ENCODE measurements around the gene CRYBG1.

The CRYBG1 gene

GRCh38 chr6:106458021-106458986 is 97.8 kb downstream of the CRYBG1 start:
- DNase-seq (ENCODE audit: low read depth in 2 of 2, low spot score in 1 of 2), result no peak

GRCh38 chr6:106460481-106460880 is 100.0 kb downstream of the CRYBG1 start:
- DNase-seq (ENCODE audit: low read depth in 2 of 2, low spot score in 1 of 2), result no peak

GRCh38 chr6:106461084-106461483 is 100.6 kb downstream of the CRYBG1 start:
- no peak for DNase-seq (ENCODE audit: low read depth in 2 of 2, low spot score in 1 of 2)

GRCh38 chr6:106462923-106463557 is 102.5 kb downstream of the CRYBG1 start:
- no peak for DNase-seq (ENCODE audit: low read depth in 2 of 2, low spot score in 1 of 2)

- no peak for DNase-seq (ENCODE audit: low read depth in 2 of 2, low spot score in 1 of 2)
Observed at GRCh38 chr6:106466211-106466610, 105.7 kb downstream of the CRYBG1 start.

GRCh38 chr6:106468935-106469334 is 108.4 kb downstream of the CRYBG1 start:
- DNase-seq (ENCODE audit: low read depth in 2 of 2, low spot score in 1 of 2), result no peak

- no peak for DNase-seq (ENCODE audit: low read depth in 2 of 2, low spot score in 1 of 2)
Observed at GRCh38 chr6:106469882-106470281, 109.4 kb downstream of the CRYBG1 start.

GRCh38 chr6:106470316-106470715 is 109.8 kb downstream of the CRYBG1 start:
- no peak for DNase-seq (ENCODE audit: low read depth in 2 of 2, low spot score in 1 of 2)

- no peak for DNase-seq (ENCODE audit: low read depth in 2 of 2, low spot score in 1 of 2)
Observed at GRCh38 chr6:106470811-106471210, 110.3 kb downstream of the CRYBG1 start.

GRCh38 chr6:106473812-106474211 is 113.3 kb downstream of the CRYBG1 start:
- no peak for DNase-seq (ENCODE audit: low read depth in 2 of 2, low spot score in 1 of 2)

- no peak for DNase-seq (ENCODE audit: low read depth in 2 of 2, low spot score in 1 of 2)
Observed at GRCh38 chr6:106474466-106474865, 113.9 kb downstream of the CRYBG1 start.

GRCh38 chr6:106475284-106475683 is 114.8 kb downstream of the CRYBG1 start:
- DNase-seq (ENCODE audit: low read depth in 2 of 2, low spot score in 1 of 2), result no peak

- DNase-seq (ENCODE audit: low read depth in 2 of 2, low spot score in 1 of 2), result no peak
Observed at GRCh38 chr6:106476331-106477105, 116.0 kb downstream of the CRYBG1 start.

- no peak for DNase-seq (ENCODE audit: low read depth in 2 of 2, low spot score in 1 of 2)
Observed at GRCh38 chr6:106477146-106477545, 116.6 kb downstream of the CRYBG1 start.

GRCh38 chr6:106477790-106478189 is 117.3 kb downstream of the CRYBG1 start:
- DNase-seq (ENCODE audit: low read depth in 2 of 2, low spot score in 1 of 2), result no peak

GRCh38 chr6:106486236-106486635 is 125.7 kb downstream of the CRYBG1 start:
- DNase-seq (ENCODE audit: low read depth in 2 of 2, low spot score in 1 of 2), result no peak

- no peak for DNase-seq (ENCODE audit: low read depth in 2 of 2, low spot score in 1 of 2)
Observed at GRCh38 chr6:106488494-106489370, 128.2 kb downstream of the CRYBG1 start.

GRCh38 chr6:106490030-106490429 is 129.5 kb downstream of the CRYBG1 start:
- no peak for DNase-seq (ENCODE audit: low read depth in 2 of 2, low spot score in 1 of 2)

- DNase-seq (ENCODE audit: low read depth in 2 of 2, low spot score in 1 of 2), result no peak
Observed at GRCh38 chr6:106490436-106490835, 129.9 kb downstream of the CRYBG1 start.

- no peak for DNase-seq (ENCODE audit: low read depth in 2 of 2, low spot score in 1 of 2)
Observed at GRCh38 chr6:106490974-106491373, 130.5 kb downstream of the CRYBG1 start.

- DNase-seq (ENCODE audit: low read depth in 2 of 2, low spot score in 1 of 2), result no peak
Observed at GRCh38 chr6:106495014-106495413, 134.5 kb downstream of the CRYBG1 start.

All from stimulated activated CD8-positive, alpha-beta memory T cell treated with anti-CD3 and anti-CD28 coated beads, Interleukin-4, amount 100 ng/mL, for 4 hours (primary cell).